Mucosa of gallbladder (tissue), 1 donor: ENCODE measurements around the gene EYA2. TPM values are rescaled to one million over a fixed set of nuclear protein-coding genes. Genes with fewer than 3 reads are reported as not detected.
"Not testable (repeated sequence)": the region's sequence is repeated elsewhere in the genome, so short reads cannot be mapped to it uniquely, and the experiment has no call there.

ENCODE experiments used
- DNase-seq: peaks from one replicate; pipeline ENCODE4 v3.0.0-alpha.2; 2020; ENCODE audit warnings: low spot score
- total RNA-seq: library from RNA; stranded (reverse); gene quantifications from one replicate; pipeline ENCODE4 v1.2.1, GENCODE V29; 2021
- donor health status: DM: no; HTN: no; CAD: no.

The EYA2 gene
- total RNA-seq, result 2.1 TPM

- DNase-seq, result no peak
Measured at GRCh38 chr20:46894579-46894958, at the start of gene EYA2. TSS of gene EYA2 (plus strand) at chr20:46894843. CDS start at chr20:46990011, 95,168 bp downstream.

GRCh38 chr20:46844965-46845364 lies 49.7 kb upstream of the EYA2 start:
- DNase-seq, result no peak

GRCh38 chr20:46849269-46849668 lies 45.4 kb upstream of the EYA2 start:
- DNase-seq, result no peak

- no peak for DNase-seq
Measured at GRCh38 chr20:46849751-46850150, 44.9 kb upstream of the EYA2 start.

GRCh38 chr20:46850416-46850815 lies 44.2 kb upstream of the EYA2 start:
- DNase-seq, result no peak

GRCh38 chr20:46850896-46851295 lies 43.7 kb upstream of the EYA2 start:
- DNase-seq, result no peak

- no peak for DNase-seq
Measured at GRCh38 chr20:46851746-46852145, 42.9 kb upstream of the EYA2 start.

GRCh38 chr20:46852313-46852712 lies 42.3 kb upstream of the EYA2 start:
- no peak for DNase-seq

GRCh38 chr20:46853926-46854325 lies 40.7 kb upstream of the EYA2 start:
- no peak for DNase-seq

- no peak for DNase-seq
Measured at GRCh38 chr20:46857061-46857831, 37.4 kb upstream of the EYA2 start.

GRCh38 chr20:46865824-46866223 lies 28.8 kb upstream of the EYA2 start:
- no peak for DNase-seq

GRCh38 chr20:46870041-46870440 lies 24.6 kb upstream of the EYA2 start:
- DNase-seq, result no peak

- no peak for DNase-seq
Measured at GRCh38 chr20:46872328-46873211, 22.1 kb upstream of the EYA2 start.

- no peak for DNase-seq
Measured at GRCh38 chr20:46875059-46875458, 19.6 kb upstream of the EYA2 start.

GRCh38 chr20:46879386-46879785 lies 15.3 kb upstream of the EYA2 start:
- DNase-seq, result no peak

- not testable (repeated sequence) for DNase-seq
Measured at GRCh38 chr20:46879963-46880362, 14.7 kb upstream of the EYA2 start.

GRCh38 chr20:46883892-46884291 lies 10.8 kb upstream of the EYA2 start:
- no peak for DNase-seq

GRCh38 chr20:46890682-46891081 lies 4.0 kb upstream of the EYA2 start:
- DNase-seq, result no peak

- DNase-seq, result no peak
Measured at GRCh38 chr20:46893051-46893450, 1.6 kb upstream of the EYA2 start.

GRCh38 chr20:46893877-46894578 lies 615 bp upstream of the EYA2 start:
- no peak for DNase-seq

GRCh38 chr20:46894971-46895905 lies 595 bp downstream of the EYA2 start:
- no peak for DNase-seq
